Activated CD4-positive, alpha-beta T cell treated with anti-CD3 and anti-CD28 coated beads, Interleukin-2, amount 10 ng/mL, durations not matched to agents 7 days and 5 days (primary cell): ENCODE data around the gene ERFE. TPM values are rescaled to one million over a fixed set of nuclear protein-coding genes. Genes with fewer than 3 reads are reported as not detected.

Source experiments
- CTCF ChIA-PET: fragments of 350-600 bp; sonication (Branson Sonifier 250); formaldehyde crosslinking; loops from one replicate; lab custom pipeline; 2021; ENCODE audit warnings: antibody characterized with exemption; lab: Charles Lee
- POLR2A ChIA-PET: fragments of 350-600 bp; sonication (Branson Sonifier 250); formaldehyde crosslinking; loops from one replicate; lab custom pipeline; 2021; ENCODE audit warnings: antibody characterized with exemption; lab: Charles Lee
- DNase-seq: peaks from one replicate; pipeline ENCODE4 v3.0.0-alpha.2; 2020
- H3K27ac Mint-ChIP-seq: one replicate; pipeline ENCODE4 v1.8.0; 2021; ENCODE audit warnings: mild to moderate bottlenecking, moderate library complexity, mixed read lengths
- H3K27me3 Mint-ChIP-seq: one replicate; pipeline ENCODE4 v1.8.0; 2021; ENCODE audit warnings: mixed read lengths
- H3K36me3 Mint-ChIP-seq: one replicate; pipeline ENCODE4 v1.8.0; 2021; ENCODE audit warnings: low read depth, mixed read lengths
- H3K4me1 Mint-ChIP-seq: one replicate; pipeline ENCODE4 v1.8.0; 2021; ENCODE audit warnings: mixed read lengths
- H3K4me3 Mint-ChIP-seq: one replicate; pipeline ENCODE4 v1.8.0; 2021; ENCODE audit warnings: mild to moderate bottlenecking, moderate library complexity, mixed read lengths
- H3K9me3 Mint-ChIP-seq: one replicate; pipeline ENCODE4 v1.8.0; 2021; ENCODE audit warnings: mixed read lengths
- total RNA-seq, 2 experiments: library from RNA; stranded (reverse); gene quantifications; one replicate each; pipeline ENCODE4 v1.2.3, GENCODE V29; 2021

Gene ERFE
- total RNA-seq, 2 experiments from 2014 or later, result not detected

- no peak for DNase-seq
- H3K9me3 Mint-ChIP-seq, result no peaks in the 10 kb centered on the region
- no peaks in the 10 kb centered on the region for H3K4me1 Mint-ChIP-seq
- H3K27me3 Mint-ChIP-seq, result no peaks in the 10 kb centered on the region
- H3K36me3 Mint-ChIP-seq, result no peaks in the 10 kb centered on the region
- ChIA-PET POLR2A (no interaction called here), CTCF (no interaction called here)
- H3K4me3 Mint-ChIP-seq, result no peak overlapping the region
- H3K27ac Mint-ChIP-seq, result no peak overlapping the region
Measured at GRCh38 chr2:238149841-238150572, 8.8 kb upstream of the ERFE start.

GRCh38 chr2:238150686-238151085 lies 8.1 kb upstream of the ERFE start:
- POLR2A ChIA-PET, result no interaction called here
- H3K4me3 Mint-ChIP-seq, result no peak overlapping the region
- no peak overlapping the region for H3K27ac Mint-ChIP-seq
- no peaks in the 10 kb centered on the region for H3K27me3 Mint-ChIP-seq
- no peaks in the 10 kb centered on the region for H3K9me3 Mint-ChIP-seq
- no peaks in the 10 kb centered on the region for H3K36me3 Mint-ChIP-seq
- H3K4me1 Mint-ChIP-seq, result no peaks in the 10 kb centered on the region
- CTCF ChIA-PET, result interaction anchor here (1.4 kb wide), 1 partner anchor 9 kb away, joined by 3 read pairs; no protein-coding TSS in a partner anchor
- no peak for DNase-seq

GRCh38 chr2:238151205-238151604 lies 7.6 kb upstream of the ERFE start:
- H3K4me1 Mint-ChIP-seq, result no peaks in the 10 kb centered on the region
- no peak overlapping the region for H3K4me3 Mint-ChIP-seq
- no peak overlapping the region for H3K27ac Mint-ChIP-seq
- H3K27me3 Mint-ChIP-seq, result no peaks in the 10 kb centered on the region
- ChIA-PET POLR2A (no interaction called here), CTCF (interaction anchor here (1.4 kb wide), 1 partner anchor 9 kb away, joined by 3 read pairs; no protein-coding TSS in a partner anchor)
- no peaks in the 10 kb centered on the region for H3K36me3 Mint-ChIP-seq
- no peaks in the 10 kb centered on the region for H3K9me3 Mint-ChIP-seq
- no peak for DNase-seq

GRCh38 chr2:238151628-238152235 lies 7.0 kb upstream of the ERFE start:
- H3K27ac Mint-ChIP-seq, result no peak overlapping the region
- H3K36me3 Mint-ChIP-seq, result no peaks in the 10 kb centered on the region
- H3K9me3 Mint-ChIP-seq, result no peaks in the 10 kb centered on the region
- DNase-seq, result no peak
- no peaks in the 10 kb centered on the region for H3K4me1 Mint-ChIP-seq
- H3K27me3 Mint-ChIP-seq, result no peaks in the 10 kb centered on the region
- ChIA-PET CTCF (interaction anchor here (1.4 kb wide), 1 partner anchor 10 kb away, joined by 3 read pairs; no protein-coding TSS in a partner anchor), POLR2A (no interaction called here)
- H3K4me3 Mint-ChIP-seq, result no peak overlapping the region

- Mint-ChIP-seq H3K36me3 (no peaks in the 10 kb centered on the region), H3K27me3 (no peaks in the 10 kb centered on the region), H3K27ac (no peak overlapping the region), H3K4me1 (no peaks in the 10 kb centered on the region), H3K9me3 (no peaks in the 10 kb centered on the region), H3K4me3 (no peak overlapping the region)
- DNase-seq, result no peak
- ChIA-PET CTCF (interaction anchor here (0.7 kb wide), 1 partner anchor 9 kb away, joined by 3 read pairs; no protein-coding TSS in a partner anchor), POLR2A (no interaction called here)
Measured at GRCh38 chr2:238152771-238153688, 5.7 kb upstream of the ERFE start.

GRCh38 chr2:238154570-238154969 lies 4.2 kb upstream of the ERFE start:
- DNase-seq, result no peak
- no peaks in the 10 kb centered on the region for H3K9me3 Mint-ChIP-seq
- no peaks in the 10 kb centered on the region for H3K36me3 Mint-ChIP-seq
- H3K27me3 Mint-ChIP-seq, result peaks cover 4% of the 10 kb centered on the region
- ChIA-PET CTCF (no interaction called here), POLR2A (no interaction called here)
- H3K4me3 Mint-ChIP-seq, result no peak overlapping the region
- H3K4me1 Mint-ChIP-seq, result peaks cover 4% of the 10 kb centered on the region
- H3K27ac Mint-ChIP-seq, result no peak overlapping the region

GRCh38 chr2:238155051-238155760 lies 3.6 kb upstream of the ERFE start:
- H3K4me3 Mint-ChIP-seq, result no peak overlapping the region
- peaks cover 5% of the 10 kb centered on the region for H3K4me1 Mint-ChIP-seq
- no peak for DNase-seq
- no peaks in the 10 kb centered on the region for H3K36me3 Mint-ChIP-seq
- POLR2A ChIA-PET, result no interaction called here
- H3K27me3 Mint-ChIP-seq, result peaks cover 8% of the 10 kb centered on the region
- H3K27ac Mint-ChIP-seq, result no peak overlapping the region
- no peaks in the 10 kb centered on the region for H3K9me3 Mint-ChIP-seq
- CTCF ChIA-PET, result no interaction called here

GRCh38 chr2:238155761-238156694 lies 2.7 kb upstream of the ERFE start:
- ChIA-PET POLR2A (no interaction called here), CTCF (no interaction called here)
- Mint-ChIP-seq H3K27ac (no peak overlapping the region), H3K4me3 (no peak overlapping the region), H3K4me1 (peaks cover 6% of the 10 kb centered on the region), H3K27me3 (peaks cover 11% of the 10 kb centered on the region), H3K36me3 (no peaks in the 10 kb centered on the region), H3K9me3 (no peaks in the 10 kb centered on the region)
- DNase-seq, result no peak

GRCh38 chr2:238157506-238158017 lies 1.2 kb upstream of the ERFE start:
- H3K4me3 Mint-ChIP-seq, result no peak overlapping the region
- peaks cover 15% of the 10 kb centered on the region for H3K27me3 Mint-ChIP-seq
- H3K36me3 Mint-ChIP-seq, result no peaks in the 10 kb centered on the region
- no peaks in the 10 kb centered on the region for H3K9me3 Mint-ChIP-seq
- ChIA-PET CTCF (no interaction called here), POLR2A (no interaction called here)
- no peak overlapping the region for H3K27ac Mint-ChIP-seq
- H3K4me1 Mint-ChIP-seq, result peaks cover 6% of the 10 kb centered on the region
- DNase-seq, result no peak

GRCh38 chr2:238158018-238158508 lies 707 bp upstream of the ERFE start:
- no peaks in the 10 kb centered on the region for H3K9me3 Mint-ChIP-seq
- no peak overlapping the region for H3K4me3 Mint-ChIP-seq
- H3K27ac Mint-ChIP-seq, result no peak overlapping the region
- CTCF ChIA-PET, result no interaction called here
- peaks cover 17% of the 10 kb centered on the region for H3K27me3 Mint-ChIP-seq
- POLR2A ChIA-PET, result no interaction called here
- peaks cover 6% of the 10 kb centered on the region for H3K4me1 Mint-ChIP-seq
- DNase-seq, result no peak
- no peaks in the 10 kb centered on the region for H3K36me3 Mint-ChIP-seq

GRCh38 chr2:238159071-238159539 lies 335 bp downstream of the ERFE start:
- no peak overlapping the region for H3K27ac Mint-ChIP-seq
- H3K36me3 Mint-ChIP-seq, result no peaks in the 10 kb centered on the region
- no peak for DNase-seq
- peaks cover 20% of the 10 kb centered on the region for H3K27me3 Mint-ChIP-seq
- H3K4me3 Mint-ChIP-seq, result peak overlapping the region; percentile 53
- CTCF ChIA-PET, result interaction anchor here (1.5 kb wide), 1 partner anchor 104 kb away, joined by 3 read pairs; no protein-coding TSS in a partner anchor
- peaks cover 6% of the 10 kb centered on the region for H3K4me1 Mint-ChIP-seq
- POLR2A ChIA-PET, result no interaction called here
- no peaks in the 10 kb centered on the region for H3K9me3 Mint-ChIP-seq
